Neural cell (in vitro differentiated cells): ENCODE measurements around the gene NTMT1. TPM values are rescaled to one million over a fixed set of nuclear protein-coding genes. Genes with fewer than 3 reads are reported as not detected.

Experiments used
- H2AFZ ChIP-seq: fragments of 200-600, 300-800 bp; sonication (generic), shearing (Covaris generic); 2 replicates; pipeline ENCODE4 v1.6.0; 2014; ENCODE audit warnings: low read depth, mild to moderate bottlenecking, antibody characterized with exemption, low read length, moderate library complexity
- H3F3A ChIP-seq: fragments of 200-600 bp; shearing (Covaris generic); 2 replicates; pipeline ENCODE4 v1.6.1; 2016; ENCODE audit warnings: mild to moderate bottlenecking, moderate library complexity, mixed read lengths, antibody characterized with exemption, low read length; ENCODE audit not compliant: insufficient read depth, poor library complexity, severe bottlenecking
- H3K27ac ChIP-seq: fragments of 200-600, 300-800 bp; sonication (generic), shearing (Covaris generic); 2 replicates; pipeline ENCODE4 v1.5.1; 2014; ENCODE audit warnings: mild to moderate bottlenecking, low read length, moderate library complexity
- H3K27me3 ChIP-seq: fragments of 300-800, 200-600 bp; sonication (generic), shearing (Covaris generic); 2 replicates; pipeline ENCODE4 v1.6.0; 2014; ENCODE audit warnings: mild to moderate bottlenecking, low read depth, low read length, moderate library complexity; ENCODE audit not compliant: insufficient read depth
- H3K36me3 ChIP-seq: fragments of 300-800, 200-600 bp; sonication (generic), shearing (Covaris generic); 2 replicates; pipeline ENCODE4 v1.5.1; 2014; ENCODE audit warnings: mild to moderate bottlenecking, antibody characterized with exemption, low read length, moderate library complexity; ENCODE audit not compliant: insufficient read depth
- H3K4me2 ChIP-seq: fragments of 300-800, 200-600 bp; sonication (generic), shearing (Covaris generic); 2 replicates; pipeline ENCODE4 v1.6.0; 2014; ENCODE audit warnings: mild to moderate bottlenecking, low read length
- H3K4me3 ChIP-seq: fragments of 300-800, 200-600 bp; sonication (generic), shearing (Covaris generic); 2 replicates; pipeline ENCODE4 v1.5.1; 2014; ENCODE audit warnings: mild to moderate bottlenecking, low read length, moderate library complexity
- H3K79me2 ChIP-seq: fragments of 200-600 bp; shearing (Covaris generic); replicated peaks from 2 replicates; pipeline ENCODE4 v1.6.0; 2014; ENCODE audit warnings: mild to moderate bottlenecking, low read length, moderate library complexity; ENCODE audit not compliant: insufficient read depth
- H3K9ac ChIP-seq: fragments of 300-800, 200-600 bp; sonication (generic), shearing (Covaris generic); 2 replicates; pipeline ENCODE4 v1.6.1; 2016; ENCODE audit warnings: mild to moderate bottlenecking, low read length, mixed read lengths
- H3K9me2 ChIP-seq: fragments of 200-600 bp; shearing (Covaris generic); 2 replicates; pipeline ENCODE4 v1.6.1; 2016; ENCODE audit warnings: mild to moderate bottlenecking, low read length, mixed read lengths; ENCODE audit not compliant: insufficient read depth
- H3K9me3 ChIP-seq: fragments of 200-600, 300-800 bp; sonication (generic), shearing (Covaris generic); 2 replicates; pipeline ENCODE4 v1.6.1; 2016; ENCODE audit warnings: mild to moderate bottlenecking, mixed run types, low read length, moderate library complexity, mixed read lengths
- H4K20me1 ChIP-seq: fragments of 200-600 bp; shearing (Covaris generic); 2 replicates; pipeline ENCODE4 v1.6.1; 2016; ENCODE audit warnings: mild to moderate bottlenecking, mixed run types; ENCODE audit not compliant: insufficient read depth
- EP300 ChIP-seq: fragments of 450-650 bp; conservative IDR thresholded peaks from 2 replicates; pipeline ENCODE4 v1.6.1; 2014; ENCODE audit warnings: antibody characterized with exemption, mild to moderate bottlenecking, moderate library complexity; ENCODE audit not compliant: poor library complexity, severe bottlenecking
- EZH2 ChIP-seq: fragments of 200-600, 300-800 bp; shearing (Covaris generic), sonication (generic); IDR thresholded peaks from 2 replicates; pipeline ENCODE4 v1.6.1; 2014; ENCODE audit warnings: antibody characterized with exemption, low read length, borderline replicate concordance, mild to moderate bottlenecking; ENCODE audit not compliant: insufficient read depth, poor library complexity, severe bottlenecking
- MXI1 ChIP-seq: fragments of 450-650 bp; conservative IDR thresholded peaks from 2 replicates; pipeline ENCODE4 v1.6.1; 2014; ENCODE audit warnings: antibody characterized with exemption, mild to moderate bottlenecking; ENCODE audit not compliant: poor library complexity, severe bottlenecking
- POLR2AphosphoS5 ChIP-seq: IDR thresholded peaks from 2 replicates; pipeline ENCODE4 v1.6.1; 2012
- RAD21 ChIP-seq: fragments of 450-650 bp; conservative IDR thresholded peaks from 2 replicates; pipeline ENCODE4 v1.6.1; 2014; ENCODE audit warnings: antibody characterized with exemption, mild to moderate bottlenecking, moderate library complexity
- REST ChIP-seq: IDR thresholded peaks from 2 replicates; pipeline ENCODE4 v1.6.1; 2012; ENCODE audit warnings: borderline replicate concordance
- SMC3 ChIP-seq: fragments of 450-650 bp; conservative IDR thresholded peaks from 2 replicates; pipeline ENCODE4 v1.6.1; 2014; ENCODE audit warnings: antibody characterized with exemption, mild to moderate bottlenecking, moderate library complexity; ENCODE audit not compliant: poor library complexity
- TAF1 ChIP-seq: IDR thresholded peaks from 2 replicates; pipeline ENCODE4 v1.6.1; 2012; ENCODE audit warnings: low read depth
- polyA plus RNA-seq: library from polyadenylated mRNA; depleted of rRNA; stranded (reverse); fragments of >200 nt; gene quantifications from 2 replicates; pipeline ENCODE4 v1.2.3, GENCODE V29; 2014
- TF ChIP-seq, protein P1 (sequence below): fragments of 450-650 bp; IDR thresholded peaks from 2 replicates; pipeline ENCODE4 v1.5.1; 2014; ENCODE audit warnings: antibody characterized with exemption, mild to moderate bottlenecking, moderate library complexity; ENCODE audit not compliant: poor library complexity, severe bottlenecking

NTMT1 gene
- polyA plus RNA-seq, 1 donor from 2014 or later = 35.9 TPM

DNA sequence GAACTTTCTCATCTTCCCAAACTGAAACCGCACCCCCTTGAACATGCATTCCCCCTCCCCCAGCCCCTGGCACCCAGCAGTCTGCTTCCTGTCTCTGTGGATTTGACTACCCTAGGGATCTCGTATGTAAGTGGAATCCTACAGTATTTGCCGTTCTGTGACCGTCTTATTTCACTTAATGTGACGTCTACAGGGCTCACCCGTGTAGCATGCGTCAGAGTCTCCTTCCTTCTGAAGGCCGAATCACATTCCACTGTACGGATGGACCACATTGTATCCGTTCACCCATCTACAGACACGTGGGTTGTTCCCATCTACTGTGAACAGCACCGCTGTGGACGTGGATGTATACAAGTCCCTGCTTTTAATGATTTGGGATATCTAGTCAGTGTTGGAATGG is 44.0 kb downstream of the NTMT1 start (continued):
- no peak for TF ChIP-seq SMC3
- TF ChIP-seq TAF1 = no peak
- no peak for TF ChIP-seq EZH2

GRCh38 chr9:129671065-129671464 is 45.1 kb downstream of the NTMT1 start:
- no peaks in the 10 kb centered on the region for H3K9me2 ChIP-seq
- H2AFZ ChIP-seq = no peak overlapping the region
- H3F3A ChIP-seq = no peaks in the 10 kb centered on the region
- H4K20me1 ChIP-seq = no peaks in the 10 kb centered on the region
- no peaks in the 10 kb centered on the region for H3K36me3 ChIP-seq
- H3K9ac ChIP-seq = no peak overlapping the region
- H3K4me2 ChIP-seq = no peak overlapping the region
- no peak overlapping the region for H3K4me3 ChIP-seq
- H3K79me2 ChIP-seq = no peaks in the 10 kb centered on the region
- H3K27ac ChIP-seq = no peak overlapping the region
- TF ChIP-seq TAF1 (no peak), SMC3 (no peak), EZH2 (no peak), MXI1 (no peak), REST (no peak), POLR2AphosphoS5 (no peak), EP300 (no peak), RAD21 (no peak)
- TF ChIP-seq, protein P1, sequence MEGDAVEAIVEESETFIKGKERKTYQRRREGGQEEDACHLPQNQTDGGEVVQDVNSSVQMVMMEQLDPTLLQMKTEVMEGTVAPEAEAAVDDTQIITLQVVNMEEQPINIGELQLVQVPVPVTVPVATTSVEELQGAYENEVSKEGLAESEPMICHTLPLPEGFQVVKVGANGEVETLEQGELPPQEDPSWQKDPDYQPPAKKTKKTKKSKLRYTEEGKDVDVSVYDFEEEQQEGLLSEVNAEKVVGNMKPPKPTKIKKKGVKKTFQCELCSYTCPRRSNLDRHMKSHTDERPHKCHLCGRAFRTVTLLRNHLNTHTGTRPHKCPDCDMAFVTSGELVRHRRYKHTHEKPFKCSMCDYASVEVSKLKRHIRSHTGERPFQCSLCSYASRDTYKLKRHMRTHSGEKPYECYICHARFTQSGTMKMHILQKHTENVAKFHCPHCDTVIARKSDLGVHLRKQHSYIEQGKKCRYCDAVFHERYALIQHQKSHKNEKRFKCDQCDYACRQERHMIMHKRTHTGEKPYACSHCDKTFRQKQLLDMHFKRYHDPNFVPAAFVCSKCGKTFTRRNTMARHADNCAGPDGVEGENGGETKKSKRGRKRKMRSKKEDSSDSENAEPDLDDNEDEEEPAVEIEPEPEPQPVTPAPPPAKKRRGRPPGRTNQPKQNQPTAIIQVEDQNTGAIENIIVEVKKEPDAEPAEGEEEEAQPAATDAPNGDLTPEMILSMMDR = no peak
- peaks cover 16% of the 10 kb centered on the region for H3K27me3 ChIP-seq
- H3K9me3 ChIP-seq = no peaks in the 10 kb centered on the region

- H4K20me1 ChIP-seq = no peaks in the 10 kb centered on the region
- no peaks in the 10 kb centered on the region for H3K79me2 ChIP-seq
- H2AFZ ChIP-seq = no peak overlapping the region
- no peaks in the 10 kb centered on the region for H3K36me3 ChIP-seq
- no peak overlapping the region for H3K4me3 ChIP-seq
- no peaks in the 10 kb centered on the region for H3F3A ChIP-seq
- TF ChIP-seq RAD21 = no peak
- TF ChIP-seq, protein P1 = no peak
- no peak for TF ChIP-seq REST
- no peak for TF ChIP-seq SMC3
- TF ChIP-seq EZH2 = no peak
- no peak for TF ChIP-seq POLR2AphosphoS5
- TF ChIP-seq EP300 = no peak
- no peak for TF ChIP-seq MXI1
- no peak for TF ChIP-seq TAF1
- H3K4me2 ChIP-seq = no peak overlapping the region
- peaks cover 12% of the 10 kb centered on the region for H3K27me3 ChIP-seq
- no peak overlapping the region for H3K9ac ChIP-seq
- H3K27ac ChIP-seq = no peak overlapping the region
- H3K9me3 ChIP-seq = no peaks in the 10 kb centered on the region
- H3K9me2 ChIP-seq = no peaks in the 10 kb centered on the region
Observed at GRCh38 chr9:129671519-129671918, 45.6 kb downstream of the NTMT1 start.
